ENCODE data around the gene MOB4. TPM values are rescaled to one million over a fixed set of nuclear protein-coding genes. Genes with fewer than 3 reads are reported as not detected.

MOB4 gene
- total RNA-seq, 2 donors from 2014 or later, result 17.5 to 27.2 TPM

DNA sequence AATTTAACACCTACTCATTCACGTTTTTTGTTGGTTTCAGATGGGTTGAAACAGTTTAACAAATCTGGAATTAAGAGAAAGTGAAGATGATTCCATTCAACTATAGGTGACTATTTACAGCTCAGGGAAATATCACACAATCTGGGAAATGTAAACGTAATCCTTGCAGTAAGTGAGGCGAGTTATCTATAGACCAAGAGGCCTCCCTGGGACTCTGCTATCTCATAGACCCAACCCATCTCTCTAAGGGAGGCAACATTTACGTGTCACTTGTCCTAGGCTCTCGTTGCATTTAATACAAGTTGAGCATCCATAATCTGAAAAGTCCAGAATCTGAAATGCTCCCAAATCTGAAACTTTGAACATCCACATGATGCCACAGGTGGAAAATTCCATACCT is 2.0 kb upstream of the MOB4 start:
- ATAC-seq (ENCODE audit: insufficient number of reproducible peaks, low FRiP score, low read depth) (no peak), DNase-seq (ENCODE audit: low spot score) (no peak)
- Histone ChIP-seq H3K4me3 (no peak overlapping the region), H3K27me3 (replicated peaks; ENCODE audit: insufficient read depth) (no peaks in the 10 kb centered on the region), H3K9me3 (no peaks in the 10 kb centered on the region), H3K27ac (no peak overlapping the region), H3K4me1 (ENCODE audit: control insufficient read depth in 1 of 2, low read depth in 2 of 2) (peaks cover 9 to 24% of the 10 kb centered on the region in 2 donors), H3K36me3 (no peaks in the 10 kb centered on the region)
- TF ChIP-seq, protein P1, sequence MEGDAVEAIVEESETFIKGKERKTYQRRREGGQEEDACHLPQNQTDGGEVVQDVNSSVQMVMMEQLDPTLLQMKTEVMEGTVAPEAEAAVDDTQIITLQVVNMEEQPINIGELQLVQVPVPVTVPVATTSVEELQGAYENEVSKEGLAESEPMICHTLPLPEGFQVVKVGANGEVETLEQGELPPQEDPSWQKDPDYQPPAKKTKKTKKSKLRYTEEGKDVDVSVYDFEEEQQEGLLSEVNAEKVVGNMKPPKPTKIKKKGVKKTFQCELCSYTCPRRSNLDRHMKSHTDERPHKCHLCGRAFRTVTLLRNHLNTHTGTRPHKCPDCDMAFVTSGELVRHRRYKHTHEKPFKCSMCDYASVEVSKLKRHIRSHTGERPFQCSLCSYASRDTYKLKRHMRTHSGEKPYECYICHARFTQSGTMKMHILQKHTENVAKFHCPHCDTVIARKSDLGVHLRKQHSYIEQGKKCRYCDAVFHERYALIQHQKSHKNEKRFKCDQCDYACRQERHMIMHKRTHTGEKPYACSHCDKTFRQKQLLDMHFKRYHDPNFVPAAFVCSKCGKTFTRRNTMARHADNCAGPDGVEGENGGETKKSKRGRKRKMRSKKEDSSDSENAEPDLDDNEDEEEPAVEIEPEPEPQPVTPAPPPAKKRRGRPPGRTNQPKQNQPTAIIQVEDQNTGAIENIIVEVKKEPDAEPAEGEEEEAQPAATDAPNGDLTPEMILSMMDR (IDR thresholded peaks at IDR 0.05), result no peak

DNA sequence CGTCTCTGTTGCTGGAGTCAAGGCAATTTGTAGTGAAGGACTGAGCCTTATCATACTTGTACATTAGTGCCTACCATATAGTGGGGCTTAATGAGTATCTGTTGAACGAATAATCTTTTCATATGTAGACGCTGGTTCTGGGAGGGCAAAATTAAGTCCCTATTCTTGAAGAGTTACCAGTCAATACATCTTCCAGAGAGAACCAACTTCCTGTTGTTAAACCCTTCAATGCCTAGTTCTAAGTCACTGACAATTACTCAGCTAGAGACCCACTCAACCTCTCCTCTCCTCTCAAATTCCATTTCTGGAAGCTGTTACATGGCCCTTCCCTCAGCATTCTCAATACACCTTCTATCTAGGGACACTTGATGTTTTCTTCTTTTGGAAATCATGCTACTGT is 1.1 kb upstream of the MOB4 start:
- DNase-seq (ENCODE audit: low spot score), result no peak
- ATAC-seq (ENCODE audit: insufficient number of reproducible peaks, low FRiP score, low read depth), result no peak
- peak overlapping the region; percentile 87 to 90 for H3K27ac ChIP-seq
- peaks cover 13 to 24% of the 10 kb centered on the region in 2 donors for H3K4me1 ChIP-seq (ENCODE audit: control insufficient read depth in 1 of 2, low read depth in 2 of 2)
- H3K27me3 ChIP-seq (replicated peaks; ENCODE audit: insufficient read depth), result no peaks in the 10 kb centered on the region
- no peaks in the 10 kb centered on the region for H3K9me3 ChIP-seq
- TF ChIP-seq, protein P1 (IDR thresholded peaks at IDR 0.05), result no peak
- H3K4me3 ChIP-seq, result peak overlapping the region; percentile 89
- no peaks in the 10 kb centered on the region for H3K36me3 ChIP-seq

DNA sequence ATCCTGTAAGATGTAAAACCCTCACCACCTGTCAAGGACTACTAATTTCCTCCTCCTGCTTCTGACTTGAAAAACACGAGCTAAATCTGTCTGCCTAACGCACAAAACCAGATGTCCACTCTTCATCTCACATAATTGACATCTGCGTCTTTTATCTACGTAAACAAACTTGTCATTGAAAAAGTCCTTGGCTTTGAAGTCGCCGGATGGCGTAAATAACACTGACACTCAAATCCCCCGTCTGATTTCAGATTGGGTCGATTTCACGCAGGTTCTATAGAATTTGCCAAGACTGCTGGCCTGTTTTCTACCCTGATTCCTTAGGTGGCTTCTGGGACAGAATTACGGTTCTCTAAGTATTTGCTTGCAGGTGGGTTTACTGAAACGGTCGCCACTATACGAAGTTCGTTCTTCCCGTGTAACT is 539 bp upstream of the MOB4 start:
- peak; percentile 6 for ATAC-seq (ENCODE audit: insufficient number of reproducible peaks, low FRiP score, low read depth)
- no peaks in the 10 kb centered on the region for H3K9me3 ChIP-seq
- no peaks in the 10 kb centered on the region for H3K27me3 ChIP-seq (replicated peaks; ENCODE audit: insufficient read depth)
- peaks cover 13 to 24% of the 10 kb centered on the region in 2 donors for H3K4me1 ChIP-seq (ENCODE audit: control insufficient read depth in 1 of 2, low read depth in 2 of 2)
- H3K4me3 ChIP-seq, result peak overlapping the region; percentile 89
- TF ChIP-seq, protein P1 (IDR thresholded peaks at IDR 0.05), result no peak
- H3K27ac ChIP-seq, result peak overlapping the region; percentile 87 to 90
- H3K36me3 ChIP-seq, result no peaks in the 10 kb centered on the region
- DNase-seq (ENCODE audit: low spot score), result no peak

DNA sequence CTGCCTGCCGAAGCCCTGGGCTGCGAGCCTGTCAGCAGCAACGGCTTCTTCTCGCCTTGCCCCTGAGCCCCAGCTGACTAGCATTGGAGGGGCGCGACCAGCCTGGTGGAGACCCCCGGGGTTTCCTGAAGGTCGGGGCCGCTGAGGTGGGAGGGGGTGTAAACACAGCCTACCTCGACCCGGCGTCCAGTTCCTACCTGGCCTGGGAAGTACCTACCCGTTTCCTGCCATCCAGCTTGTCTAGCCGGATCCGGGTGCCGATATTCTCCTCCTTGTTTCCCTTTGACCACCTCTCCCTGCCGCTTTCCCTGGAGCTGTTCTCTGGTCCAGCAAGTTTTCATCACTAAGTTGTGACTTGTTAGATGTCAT is 511 bp downstream of the MOB4 start:
- DNase-seq (ENCODE audit: low spot score) (no peak), ATAC-seq (ENCODE audit: insufficient number of reproducible peaks, low FRiP score, low read depth) (no peak)
- TF ChIP-seq, protein P1 (IDR thresholded peaks at IDR 0.05), result no peak
- Histone ChIP-seq H3K27ac (peak overlapping the region; percentile 87 to 90), H3K36me3 (no peaks in the 10 kb centered on the region), H3K9me3 (no peaks in the 10 kb centered on the region), H3K4me1 (ENCODE audit: control insufficient read depth in 1 of 2, low read depth in 2 of 2) (peaks cover 13 to 24% of the 10 kb centered on the region in 2 donors), H3K4me3 (peak overlapping the region; percentile 89), H3K27me3 (replicated peaks; ENCODE audit: insufficient read depth) (no peaks in the 10 kb centered on the region)

DNA sequence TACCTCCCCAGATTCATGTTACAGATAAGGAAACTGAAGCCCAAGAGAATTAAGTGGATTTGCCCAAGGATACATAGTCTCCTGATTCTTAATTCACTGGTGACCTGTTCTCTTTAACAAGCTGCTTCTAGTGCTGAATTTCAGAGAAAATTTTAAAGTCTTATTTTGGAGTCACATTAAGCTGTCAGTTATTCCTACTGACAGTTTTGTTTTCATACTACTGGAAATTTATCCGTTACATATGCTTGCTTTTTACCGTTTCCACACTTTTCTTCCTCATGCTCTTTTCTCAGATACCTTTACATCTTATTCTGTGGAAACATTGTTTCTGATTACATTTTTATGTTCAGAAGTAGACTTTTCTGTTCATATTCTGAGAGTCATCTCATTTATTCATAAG is 1.3 kb downstream of the MOB4 start:
- TF ChIP-seq, protein P1 (IDR thresholded peaks at IDR 0.05), result no peak
- H3K9me3 ChIP-seq, result no peaks in the 10 kb centered on the region
- H3K4me1 ChIP-seq (ENCODE audit: control insufficient read depth in 1 of 2, low read depth in 2 of 2), result peaks cover 13 to 24% of the 10 kb centered on the region in 2 donors
- no peaks in the 10 kb centered on the region for H3K36me3 ChIP-seq
- H3K27me3 ChIP-seq (replicated peaks; ENCODE audit: insufficient read depth), result no peaks in the 10 kb centered on the region
- peak overlapping the region; percentile 89 for H3K4me3 ChIP-seq
- no peak for ATAC-seq (ENCODE audit: insufficient number of reproducible peaks, low FRiP score, low read depth)
- peak overlapping the region in 1 of 2 donors; percentile 90 for H3K27ac ChIP-seq
- DNase-seq (ENCODE audit: low spot score), result no peak
